Measurements from ENCODE around the gene ZNF669.

Gene ZNF669

GRCh38 chr1:247070645-247071044 lies 33.5 kb downstream of the ZNF669 start:
- no peak for TF ChIP-seq CTCF (IDR thresholded peaks at IDR 0.05; ENCODE audit: extremely low read depth, insufficient read depth, missing control alignments)
- in situ Hi-C loops (cut with MboI; ENCODE audit: low pct_unique_long_range_greater_than_20kb, low sequenced_read_pairs, unreplicated experiment): no loop called here

GRCh38 chr1:247064304-247064703 lies 39.9 kb downstream of the ZNF669 start:
- in situ Hi-C loops (cut with MboI; ENCODE audit: low pct_unique_long_range_greater_than_20kb, low sequenced_read_pairs, unreplicated experiment): no loop called here
- no peak for TF ChIP-seq CTCF (IDR thresholded peaks at IDR 0.05; ENCODE audit: extremely low read depth, insufficient read depth, missing control alignments)
- no peak for DNase-seq (ENCODE audit: low spot score)

More at GRCh38 chr1:247070645-247071044, 33.5 kb downstream of the ZNF669 start:
- DNase-seq (ENCODE audit: low spot score): no peak

GRCh38 chr1:247060771-247061170 lies 43.4 kb downstream of the ZNF669 start:
- DNase-seq (ENCODE audit: low spot score): no peak
- TF ChIP-seq CTCF (IDR thresholded peaks at IDR 0.05; ENCODE audit: extremely low read depth, insufficient read depth, missing control alignments): no peak
- in situ Hi-C loops (cut with MboI; ENCODE audit: low pct_unique_long_range_greater_than_20kb, low sequenced_read_pairs, unreplicated experiment): no loop called here

- DNase-seq (ENCODE audit: low spot score): no peak
- no peak for TF ChIP-seq CTCF (IDR thresholded peaks at IDR 0.05; ENCODE audit: extremely low read depth, insufficient read depth, missing control alignments)
- in situ Hi-C loops (cut with MboI; ENCODE audit: low pct_unique_long_range_greater_than_20kb, low sequenced_read_pairs, unreplicated experiment): no loop called here
Measured at GRCh38 chr1:247056071-247056470, 48.1 kb downstream of the ZNF669 start.

- DNase-seq (ENCODE audit: low spot score): no peak
- no peak for TF ChIP-seq CTCF (IDR thresholded peaks at IDR 0.05; ENCODE audit: extremely low read depth, insufficient read depth, missing control alignments)
- in situ Hi-C loops (cut with MboI; ENCODE audit: low pct_unique_long_range_greater_than_20kb, low sequenced_read_pairs, unreplicated experiment): no loop called here
Measured at GRCh38 chr1:247054992-247055415, 49.2 kb downstream of the ZNF669 start.
